ENCODE data around the gene SF3A2. TPM values are rescaled to one million over a fixed set of nuclear protein-coding genes. Genes with fewer than 3 reads are reported as not detected.

Gene SF3A2
- total and polyA plus RNA-seq, 10 of the 15 experiments (the other 5 are each of a cell fraction or from before 2014, with no cell fraction given), result 0.33 to 143 (median 30.6) TPM

- Histone ChIP-seq H3K79me2 (ENCODE audit: control insufficient read depth, insufficient read depth, low read length) (no peaks in the 10 kb centered on the region), H3K4me3 (no peak overlapping the region), H3K27ac (ENCODE audit: control insufficient read depth, insufficient read depth) (no peak overlapping the region), H3K4me1 (ENCODE audit: control insufficient read depth, insufficient read depth, low read length) (peaks cover 5% of the 10 kb centered on the region), H3K27me3 (replicated peaks in 1 of 2; ENCODE audit: control insufficient read depth in 2 of 2, insufficient read depth in 2 of 2, low read length in 1 of 2) (no peaks in the 10 kb centered on the region), H2AFZ (ENCODE audit: control insufficient read depth, low read depth, low read length) (no peak overlapping the region), H3K9me3 (replicated peaks; ENCODE audit: control insufficient read depth, insufficient read depth, low read length) (no peaks in the 10 kb centered on the region), H3K4me2 (ENCODE audit: control insufficient read depth, insufficient read depth) (no peak overlapping the region), H3K9ac (ENCODE audit: control insufficient read depth, insufficient read depth, low read length) (no peak overlapping the region), H4K20me1 (ENCODE audit: control insufficient read depth, insufficient read depth) (no peaks in the 10 kb centered on the region), H3K36me3 (ENCODE audit: control insufficient read depth in 2 of 2, insufficient read depth in 2 of 2, low read length in 1 of 2) (peaks cover 40 to 80% of the 10 kb centered on the region in 2 experiments; a peak in 3 of 4 replicates)
- RAD21 ChIA-PET (ENCODE audit: unreplicated experiment), result interaction anchor here (0.6 to 0.7 kb wide), 2 partner anchors 29 to 315 kb away, joined by 3 read pairs; no protein-coding TSS in a partner anchor
- intact Hi-C loops (cut with micrococcal nuclease; ENCODE audit: unreplicated experiment), result no loop called here
- POLR2A ChIA-PET, result no interaction called here
- TF ChIP-seq HSF1 (IDR thresholded peaks at IDR 0.05; ENCODE audit: low read depth, low read length) (no peak), MYB (IDR thresholded peaks at IDR 0.05; ENCODE audit: borderline replicate concordance, low read depth, low read length) (no peak), FOXM1 (IDR thresholded peaks at IDR 0.05; ENCODE audit: low read depth, low read length) (no peak), PAX8 (IDR thresholded peaks at IDR 0.05) (no peak), WRNIP1 (IDR thresholded peaks at IDR 0.05; ENCODE audit: borderline replicate concordance, low read depth, low read length) (no peak), YBX1 (IDR thresholded peaks at IDR 0.05) (no peak), NRF1 (conservative IDR thresholded peaks at IDR 0.05; ENCODE audit: low read depth, low read length) (no peak), BCLAF1 (IDR thresholded peaks at IDR 0.05) (no peak), LARP7 (IDR thresholded peaks at IDR 0.05) (no peak), USF1 (IDR thresholded peaks at IDR 0.05; ENCODE audit: borderline replicate concordance, extremely low read length, insufficient read depth, low read depth, low read length) (no peak), JUND (IDR thresholded peaks at IDR 0.05; ENCODE audit: low read depth, low read length) (no peak), E2F4 (IDR thresholded peaks at IDR 0.05; ENCODE audit: low read depth, low read length) (no peak)
- 93% methylated on average over 21 of the region's 21 CpGs for whole genome bisulfite sequencing (ENCODE audit: insufficient coverage, insufficient replicate concordance, low lambda C conversion rate, missing lambda C conversion rate)
- in situ Hi-C loops (cut with MboI), result no loop called here
- DNase-seq (ENCODE audit: low read depth, low spot score) (no peak), ATAC-seq (no peak), FAIRE-seq (no peak)
- CTCF ChIA-PET, result interaction anchor here (1.4 kb wide), 1 partner anchor 41 kb away, joined by 3 read pairs; no protein-coding TSS in a partner anchor
- SMC1A ChIA-PET (ENCODE audit: uncharacterized antibody, unreplicated experiment), result interaction anchor here (0.6 to 0.9 kb wide), 2 partner anchors 57 to 306 kb away, joined by 3 read pairs; no protein-coding TSS in a partner anchor
- no TSS peak for BruUV-seq (replicated peaks)
Measured at GRCh38 chr19:2212861-2213711, 23.5 kb upstream of the SF3A2 start.
